DOHH2 (cell line): ENCODE data around the gene CYCS.

Source experiments
- H3F3A ChIP-seq: fragments of 200-600 bp; sonication (generic), shearing (Covaris generic); 2 replicates; pipeline ENCODE4 v1.6.0; 2016; ENCODE audit warnings: antibody characterized with exemption, mild to moderate bottlenecking; ENCODE audit not compliant: control insufficient read depth, insufficient read depth
- H3K27ac ChIP-seq: fragments of 200-600 bp; sonication (generic); 2 replicates; pipeline ENCODE4 v1.5.1; 2014; ENCODE audit warnings: low read depth, mild to moderate bottlenecking, low read length, moderate library complexity
- H3K27me3 ChIP-seq: fragments of 200-600 bp; sonication (generic); 2 replicates; pipeline ENCODE4 v1.6.1; 2014; ENCODE audit warnings: mild to moderate bottlenecking, low read length, mixed read lengths; ENCODE audit not compliant: control insufficient read depth
- H3K36me3 ChIP-seq: fragments of 200-600 bp; sonication (generic); 2 replicates; pipeline ENCODE4 v1.6.1; 2014; ENCODE audit warnings: mild to moderate bottlenecking, low read length, moderate library complexity, mixed read lengths; ENCODE audit not compliant: control insufficient read depth
- H3K4me1 ChIP-seq: fragments of 200-600 bp; sonication (generic); 2 replicates; pipeline ENCODE4 v1.6.1; 2014; ENCODE audit warnings: mild to moderate bottlenecking, low read length, mixed read lengths; ENCODE audit not compliant: control insufficient read depth
- H3K4me2 ChIP-seq: fragments of 200-600 bp; sonication (generic); 2 replicates; pipeline ENCODE4 v1.6.0; 2014; ENCODE audit warnings: mild to moderate bottlenecking, low read length, moderate library complexity
- H3K4me3 ChIP-seq: fragments of 200-600 bp; sonication (generic); 2 replicates; pipeline ENCODE4 v1.5.1; 2014; ENCODE audit warnings: mild to moderate bottlenecking, low read length, mixed read lengths
- H3K79me2 ChIP-seq: fragments of 200-600 bp; sonication (generic); 2 replicates; pipeline ENCODE4 v1.6.1; 2014; ENCODE audit warnings: mild to moderate bottlenecking, low read length, mixed read lengths; ENCODE audit not compliant: control insufficient read depth
- H3K9me2 ChIP-seq: fragments of 200-600 bp; sonication (generic); replicated peaks from 2 replicates; pipeline ENCODE4 v1.6.1; 2014; ENCODE audit warnings: mild to moderate bottlenecking, low read length, mixed read lengths; ENCODE audit not compliant: control insufficient read depth
- H3K9me3 ChIP-seq: fragments of 200-600 bp; sonication (generic); 2 replicates; pipeline ENCODE4 v1.6.1; 2014; ENCODE audit warnings: antibody characterized with exemption, low read length, mixed read lengths; ENCODE audit not compliant: control insufficient read depth, insufficient read depth
- H4K20me1 ChIP-seq: fragments of 200-600 bp; sonication (generic); 2 replicates; pipeline ENCODE4 v1.6.0; 2014; ENCODE audit warnings: low read depth, mild to moderate bottlenecking, antibody characterized with exemption, low read length, moderate library complexity; ENCODE audit not compliant: control insufficient read depth, insufficient read depth
- EZH2phosphoT487 ChIP-seq: fragments of 200-600 bp; sonication (generic); IDR thresholded peaks from 2 replicates; pipeline ENCODE4 v1.6.1; 2017; ENCODE audit warnings: borderline replicate concordance, mild to moderate bottlenecking, antibody characterized with exemption, low read length, moderate library complexity, mixed read lengths
- TF ChIP-seq, protein P1 (sequence below): fragments of 200-600 bp; sonication (generic); IDR thresholded peaks from one replicate; pipeline ENCODE4 v1.5.1; 2014; ENCODE audit warnings: antibody characterized with exemption, mild to moderate bottlenecking, low read depth, low read length; ENCODE audit not compliant: poor library complexity, severe bottlenecking

The CYCS gene

DNA sequence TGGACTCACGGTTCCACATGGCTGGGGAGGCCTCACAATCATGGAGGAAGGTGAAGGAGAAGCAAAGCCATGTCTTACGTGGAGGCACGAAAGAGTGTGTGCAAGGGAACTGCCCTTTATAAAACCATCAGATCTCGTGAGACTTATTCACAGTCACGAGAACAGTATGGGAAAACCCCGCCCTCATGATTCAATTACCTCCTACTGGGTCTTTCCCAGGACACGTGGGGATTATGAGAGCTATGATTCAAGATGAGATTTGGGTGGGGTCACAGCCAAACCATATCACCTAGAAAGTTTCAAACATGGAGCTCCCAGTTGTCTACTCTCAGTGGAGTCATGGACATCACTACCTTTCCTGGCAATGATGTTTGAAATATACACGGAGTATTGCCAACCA is 49.6 kb downstream of the CYCS start:
- no peak overlapping the region for H3K27ac ChIP-seq
- no peak overlapping the region for H3K4me3 ChIP-seq

DNA sequence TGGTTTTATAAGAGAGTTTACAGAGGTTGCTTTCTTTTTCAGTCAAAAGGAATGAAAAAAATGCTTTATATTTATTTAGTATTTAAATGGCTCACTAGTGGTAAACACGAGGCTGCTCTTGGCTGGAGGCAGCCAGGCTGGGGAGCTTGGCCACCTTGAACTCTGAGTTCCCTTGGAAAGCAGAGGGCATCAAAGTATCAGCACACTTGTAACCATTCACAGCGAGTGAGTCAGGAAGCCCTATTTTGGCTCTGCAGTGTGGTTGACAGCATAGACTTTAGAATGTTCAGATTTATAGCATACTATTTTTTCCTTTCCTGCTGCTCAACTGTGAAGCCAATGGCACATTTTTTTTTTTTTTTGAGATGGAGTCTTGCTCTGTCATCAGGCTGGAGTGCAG is 51.6 kb downstream of the CYCS start:
- Histone ChIP-seq H3K4me1 (peaks cover 30% of the 10 kb centered on the region), H3K27me3 (peaks cover 4% of the 10 kb centered on the region; the same call in 1 of the 2 replicates), H3K36me3 (no peaks in the 10 kb centered on the region), H3K79me2 (no peaks in the 10 kb centered on the region), H3K9me2 (no peaks in the 10 kb centered on the region), H3K4me3 (no peak overlapping the region), H3F3A (no peaks in the 10 kb centered on the region), H3K4me2 (peak overlapping the region; percentile 6; the same call in 1 of the 2 replicates), H3K27ac (no peak overlapping the region), H3K9me3 (no peaks in the 10 kb centered on the region), H4K20me1 (no peaks in the 10 kb centered on the region)
- TF ChIP-seq EZH2phosphoT487, result no peak
- TF ChIP-seq, protein P1, sequence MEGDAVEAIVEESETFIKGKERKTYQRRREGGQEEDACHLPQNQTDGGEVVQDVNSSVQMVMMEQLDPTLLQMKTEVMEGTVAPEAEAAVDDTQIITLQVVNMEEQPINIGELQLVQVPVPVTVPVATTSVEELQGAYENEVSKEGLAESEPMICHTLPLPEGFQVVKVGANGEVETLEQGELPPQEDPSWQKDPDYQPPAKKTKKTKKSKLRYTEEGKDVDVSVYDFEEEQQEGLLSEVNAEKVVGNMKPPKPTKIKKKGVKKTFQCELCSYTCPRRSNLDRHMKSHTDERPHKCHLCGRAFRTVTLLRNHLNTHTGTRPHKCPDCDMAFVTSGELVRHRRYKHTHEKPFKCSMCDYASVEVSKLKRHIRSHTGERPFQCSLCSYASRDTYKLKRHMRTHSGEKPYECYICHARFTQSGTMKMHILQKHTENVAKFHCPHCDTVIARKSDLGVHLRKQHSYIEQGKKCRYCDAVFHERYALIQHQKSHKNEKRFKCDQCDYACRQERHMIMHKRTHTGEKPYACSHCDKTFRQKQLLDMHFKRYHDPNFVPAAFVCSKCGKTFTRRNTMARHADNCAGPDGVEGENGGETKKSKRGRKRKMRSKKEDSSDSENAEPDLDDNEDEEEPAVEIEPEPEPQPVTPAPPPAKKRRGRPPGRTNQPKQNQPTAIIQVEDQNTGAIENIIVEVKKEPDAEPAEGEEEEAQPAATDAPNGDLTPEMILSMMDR, result no peak

More for the DNA sequence above, 49.6 kb downstream of the CYCS start:
- Histone ChIP-seq H3K4me2 (no peak overlapping the region), H3K36me3 (no peaks in the 10 kb centered on the region), H3K9me3 (no peaks in the 10 kb centered on the region), H3K9me2 (no peaks in the 10 kb centered on the region), H3K27me3 (peaks cover 4% of the 10 kb centered on the region; the same call in 1 of the 2 replicates), H3K79me2 (no peaks in the 10 kb centered on the region), H3K4me1 (peaks cover 12% of the 10 kb centered on the region), H3F3A (no peaks in the 10 kb centered on the region), H4K20me1 (no peaks in the 10 kb centered on the region)
- TF ChIP-seq, protein P1, result no peak
- TF ChIP-seq EZH2phosphoT487, result no peak
